Stimulated activated CD4-positive, alpha-beta T cell treated with anti-CD3 and anti-CD28 coated beads, Interleukin-12 subunit alpha, Interleukin-12 subunit beta, amount 100 ng/mL, for 4 hours (primary cell): ENCODE measurements around the gene LY86.

Experiments
- DNase-seq: peaks from one replicate; pipeline ENCODE4 v3.0.0-alpha.2; 2020

LY86 gene

DNA sequence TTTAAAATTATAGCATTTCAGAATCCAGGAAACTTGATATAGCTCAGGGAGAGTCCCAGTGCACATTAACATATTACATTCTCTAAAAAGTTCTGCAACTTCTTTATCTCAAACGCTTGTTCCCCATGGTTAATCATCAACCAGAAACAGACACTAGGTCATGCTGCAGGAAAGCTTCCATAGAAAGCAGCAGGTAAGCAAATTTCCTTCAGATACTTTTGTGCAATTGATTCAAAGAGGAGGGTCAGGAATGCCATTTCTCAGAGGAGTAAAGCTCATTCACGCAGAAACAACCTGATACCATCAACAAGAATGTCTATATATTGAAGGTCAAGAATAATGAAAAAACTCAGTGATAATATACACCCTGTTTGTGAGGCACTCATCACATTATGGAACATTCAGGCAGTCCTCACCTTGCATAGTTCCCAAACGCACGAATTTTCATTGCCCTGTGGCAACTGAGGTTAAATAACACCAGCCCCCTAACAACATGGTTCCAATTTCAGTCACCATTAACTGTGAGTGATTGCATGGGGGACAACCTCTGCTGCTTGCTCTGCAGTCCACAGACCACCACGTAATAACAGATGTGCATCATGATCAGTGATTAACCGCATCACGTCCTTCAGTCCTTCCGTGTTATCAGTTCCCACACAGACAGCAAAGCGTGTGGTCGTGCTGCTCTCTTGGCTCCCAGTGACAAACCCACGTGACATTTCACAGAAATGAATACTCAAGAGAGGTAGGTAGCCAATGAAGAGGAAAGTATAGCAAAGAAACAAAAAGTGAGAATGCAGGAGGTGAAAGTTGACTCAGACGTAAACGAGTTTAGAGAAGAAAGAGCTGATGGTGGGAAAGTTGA lies 95.7 kb downstream of the LY86 start:
- no peak for DNase-seq

DNA sequence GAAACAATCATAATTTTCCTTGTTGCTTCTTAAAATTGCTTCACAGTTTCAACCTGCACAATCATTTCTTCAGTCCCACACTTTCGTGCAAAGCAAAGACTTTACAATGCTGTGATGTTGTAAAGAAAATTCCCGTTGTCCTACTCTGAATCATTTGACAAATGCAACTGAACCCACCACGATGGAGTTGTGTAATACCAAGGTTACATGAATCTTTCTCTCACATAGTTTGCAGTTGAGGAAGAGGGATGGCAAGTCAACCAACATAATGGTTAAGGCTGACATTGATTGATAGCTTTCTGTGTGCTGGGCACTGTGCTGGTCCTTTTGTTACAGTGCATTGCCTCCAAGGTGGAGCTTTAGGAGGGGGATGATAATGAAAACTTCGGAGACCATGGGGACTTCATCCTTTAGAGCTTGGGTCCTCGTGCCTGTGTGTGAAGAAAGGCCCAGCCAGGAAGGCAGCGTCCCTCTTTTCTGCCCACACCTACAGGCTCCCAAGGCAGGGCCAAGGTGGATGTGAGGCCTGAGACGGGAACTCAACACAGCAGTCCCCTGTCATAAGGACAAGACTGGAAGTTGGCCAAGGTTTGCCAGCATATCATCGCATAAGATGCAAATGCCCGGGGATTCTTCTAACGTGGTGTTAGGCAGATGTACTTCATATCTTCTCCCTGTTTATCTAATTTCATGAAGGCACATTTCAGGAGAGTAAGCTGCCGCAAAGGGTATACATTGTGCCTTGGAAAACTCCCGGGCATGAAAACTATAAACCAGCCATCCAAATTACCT lies 96.9 kb downstream of the LY86 start:
- DNase-seq = no peak

DNA sequence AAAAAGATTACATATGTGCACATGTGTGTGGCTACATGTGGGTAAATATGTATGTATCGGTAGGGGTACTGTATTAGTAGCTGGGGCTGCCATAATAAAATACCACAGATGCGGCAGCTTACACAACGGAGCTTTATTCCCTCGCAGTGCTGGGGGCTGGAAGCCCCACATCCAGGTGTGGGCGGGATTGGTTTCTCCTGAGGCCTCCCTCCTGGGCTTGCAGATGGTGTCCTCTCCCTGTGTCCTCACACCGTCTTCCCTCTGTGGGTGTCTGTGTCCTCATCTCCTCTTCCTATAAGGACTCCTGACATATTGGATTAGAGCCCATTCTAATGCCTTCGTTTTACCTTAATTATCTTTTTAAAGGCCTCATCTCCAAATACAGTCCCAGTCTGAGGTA lies 97.7 kb downstream of the LY86 start:
- DNase-seq = no peak

DNA sequence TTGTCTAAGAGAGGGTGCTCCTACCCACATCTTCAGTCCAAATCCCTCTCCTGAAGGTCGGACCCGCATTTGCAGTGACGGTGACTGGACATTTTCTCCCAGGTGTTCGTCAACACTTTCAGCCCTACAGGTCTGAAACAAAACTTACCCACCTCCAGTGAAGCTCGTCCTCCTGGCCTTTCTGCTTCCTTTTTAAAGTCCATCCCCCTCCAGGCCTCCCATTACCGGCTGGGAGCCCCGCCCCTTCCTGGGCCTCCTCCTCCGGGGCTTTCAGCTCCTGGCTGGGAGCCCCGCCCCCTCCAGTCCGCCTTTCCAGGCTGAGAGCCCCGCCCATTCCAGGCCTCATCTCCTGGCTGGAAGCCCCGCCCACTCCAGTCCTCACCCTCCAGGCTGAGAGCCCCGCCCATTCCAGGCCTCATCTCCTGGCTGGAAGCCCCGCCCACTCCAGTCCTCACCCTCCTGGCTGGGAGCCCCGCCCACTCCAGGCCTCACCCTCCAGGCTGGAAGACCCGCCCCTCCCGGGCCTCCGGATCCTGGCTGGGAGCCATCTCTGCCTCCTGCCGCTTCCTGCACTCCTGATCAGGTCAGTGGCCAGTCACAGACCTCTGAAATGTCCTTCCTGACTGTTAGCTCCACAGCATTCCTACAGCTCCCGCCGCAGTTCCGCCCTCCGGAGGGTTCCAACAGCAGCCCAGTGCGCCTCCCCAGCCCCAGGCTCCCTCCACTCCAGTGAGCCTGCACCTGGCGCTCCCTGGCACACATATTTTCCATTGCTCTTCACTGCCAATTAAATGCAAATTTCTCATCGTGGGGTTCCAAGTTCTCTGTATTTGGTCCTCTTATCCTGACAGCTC lies 98.5 kb downstream of the LY86 start:
- DNase-seq = no peak

DNA sequence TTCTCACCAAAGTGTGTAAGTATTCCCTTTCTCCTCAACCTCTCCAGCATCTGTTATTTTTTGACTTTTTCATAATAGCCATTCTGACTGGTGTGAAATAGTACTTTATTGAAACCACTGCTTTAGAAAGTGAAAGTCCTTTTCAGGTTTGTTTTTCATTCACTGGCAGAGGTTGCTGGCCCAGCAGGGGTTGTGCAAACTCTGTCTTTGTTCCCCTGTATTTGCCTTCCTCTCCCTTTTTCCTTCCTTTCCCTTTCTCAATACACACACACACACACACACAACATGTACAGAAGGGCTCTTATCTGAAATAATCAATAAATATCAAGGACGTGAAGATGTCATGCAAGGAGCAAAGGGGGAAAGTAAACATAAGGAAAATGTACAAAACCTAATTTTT lies 99.8 kb downstream of the LY86 start:
- no peak for DNase-seq

DNA sequence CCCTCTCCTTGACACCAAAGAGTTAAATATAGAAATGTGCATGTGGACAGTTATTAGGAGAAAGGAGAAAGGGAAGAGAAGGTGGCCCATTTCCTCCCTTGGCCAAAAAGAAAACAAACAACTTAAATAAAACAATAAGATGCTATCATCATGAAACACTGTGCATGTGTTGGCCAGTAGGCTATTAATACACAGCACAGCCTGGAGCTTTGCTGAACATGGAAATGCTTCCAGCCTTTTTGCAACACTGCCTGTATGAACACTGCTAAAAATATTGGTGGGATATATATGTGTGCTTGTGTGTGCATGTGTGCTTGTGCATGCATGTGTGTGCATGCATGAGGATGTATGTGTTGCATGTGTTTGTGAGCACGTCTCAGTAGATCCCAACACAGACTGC lies 100.4 kb downstream of the LY86 start:
- DNase-seq = no peak

DNA sequence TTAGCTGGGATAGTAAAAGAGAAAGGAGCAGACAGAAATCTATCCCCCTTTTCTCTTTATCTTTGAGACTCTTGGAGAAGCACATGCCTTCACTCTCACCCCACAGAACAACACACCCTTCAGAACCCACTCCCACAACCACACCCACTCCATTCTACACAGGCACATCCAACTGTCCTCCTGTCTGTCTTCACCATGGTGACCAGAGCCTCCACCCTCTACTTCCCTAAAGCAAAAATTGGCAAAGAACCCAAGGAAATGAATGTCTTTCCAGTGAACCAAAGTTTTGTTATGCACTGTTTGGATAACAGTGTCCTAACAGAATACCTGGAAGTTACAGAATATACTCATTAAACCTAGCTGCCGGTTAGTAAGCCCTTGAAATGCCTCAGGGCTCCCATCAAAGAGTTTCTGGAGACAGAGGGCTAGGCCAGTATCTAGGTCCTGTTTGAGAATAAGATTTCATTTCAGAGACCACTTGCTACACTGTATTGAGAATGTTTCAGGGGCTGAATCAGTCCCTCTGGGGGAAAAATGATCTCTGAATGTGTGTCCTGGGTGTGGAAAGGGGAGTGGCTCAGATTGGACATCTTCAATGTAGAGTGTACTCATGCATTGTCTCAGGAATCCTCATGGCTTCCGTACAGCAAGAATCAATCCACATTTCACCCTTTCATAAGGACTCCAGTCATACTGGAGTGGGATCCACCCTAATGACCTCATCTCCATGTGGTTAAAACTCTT lies 101.1 kb downstream of the LY86 start:
- no peak for DNase-seq

DNA sequence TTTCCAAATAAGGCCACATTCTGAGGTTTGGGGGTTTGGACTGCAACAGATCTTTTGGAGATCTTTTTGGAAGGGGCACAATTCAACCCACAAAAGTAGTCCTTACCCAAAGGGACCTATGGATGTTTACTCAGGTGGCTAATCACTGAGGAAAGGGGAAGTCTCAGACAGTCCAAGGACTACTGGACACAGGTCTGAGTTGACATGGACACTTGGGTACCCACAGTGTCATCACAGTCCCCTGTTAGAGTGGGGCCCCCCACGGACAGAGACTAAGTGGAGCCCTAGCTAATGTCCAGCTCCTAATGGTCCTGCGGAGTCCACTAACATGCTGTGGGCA lies 101.6 kb downstream of the LY86 start:
- DNase-seq = no peak

DNA sequence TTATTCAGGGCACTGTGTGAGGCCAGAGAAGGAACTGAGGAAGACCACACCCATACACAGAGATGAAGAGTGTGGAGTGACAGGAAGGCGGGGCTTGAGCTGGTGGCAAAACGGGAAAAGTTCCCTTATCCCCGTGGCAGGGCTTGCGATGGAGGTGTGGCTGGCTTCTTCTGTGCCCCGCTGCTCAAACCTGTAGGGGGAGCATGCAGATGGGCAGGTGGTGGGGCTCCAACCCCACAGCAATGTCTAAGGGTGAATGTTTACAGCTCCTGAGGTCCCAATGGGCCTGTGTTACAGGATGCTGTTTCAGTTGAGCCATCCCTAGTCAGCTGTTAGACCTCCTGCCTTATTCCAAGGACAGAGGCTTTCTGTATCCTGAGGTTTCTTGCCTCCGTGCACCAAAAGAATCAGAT lies 105.9 kb downstream of the LY86 start:
- no peak for DNase-seq

DNA sequence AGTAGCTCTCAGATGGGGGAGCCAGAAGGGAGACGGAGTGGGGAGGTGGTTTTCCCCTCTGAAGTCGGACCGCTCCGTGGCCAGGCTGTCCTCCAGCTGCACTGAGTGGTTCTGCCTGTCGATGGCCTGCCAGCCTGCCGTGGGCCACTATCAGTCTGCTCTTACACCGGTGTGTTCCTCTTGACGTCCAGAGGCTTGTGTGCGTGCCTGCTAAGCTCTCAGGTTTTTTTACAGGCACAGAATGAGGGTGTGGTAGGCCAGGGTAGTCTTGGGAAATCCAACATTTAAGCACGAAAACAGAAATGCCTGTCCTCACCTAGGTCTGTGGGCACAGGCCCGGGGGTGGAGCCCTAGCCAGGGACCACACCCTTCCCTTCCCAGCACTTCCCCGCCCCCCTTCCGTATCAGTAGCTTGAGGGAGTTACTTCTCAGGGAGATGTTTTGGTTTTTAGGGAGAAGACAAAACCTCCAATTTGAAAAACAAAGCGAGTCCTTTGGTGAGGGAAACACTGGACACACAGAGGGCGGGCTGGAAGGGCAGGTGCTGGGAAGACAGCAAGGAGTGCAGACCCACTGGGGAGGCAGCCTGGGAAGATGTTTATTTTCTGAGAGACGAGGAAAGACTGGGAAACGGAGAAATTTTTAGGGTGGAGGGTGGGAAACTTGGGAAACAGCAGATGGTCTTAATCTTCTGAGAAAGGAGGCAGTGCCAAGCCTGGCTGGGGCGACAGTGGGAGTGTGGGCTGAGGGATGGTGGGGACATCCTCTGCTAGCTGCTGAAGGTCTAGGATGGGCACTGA lies 106.5 kb downstream of the LY86 start:
- DNase-seq = no peak

DNA sequence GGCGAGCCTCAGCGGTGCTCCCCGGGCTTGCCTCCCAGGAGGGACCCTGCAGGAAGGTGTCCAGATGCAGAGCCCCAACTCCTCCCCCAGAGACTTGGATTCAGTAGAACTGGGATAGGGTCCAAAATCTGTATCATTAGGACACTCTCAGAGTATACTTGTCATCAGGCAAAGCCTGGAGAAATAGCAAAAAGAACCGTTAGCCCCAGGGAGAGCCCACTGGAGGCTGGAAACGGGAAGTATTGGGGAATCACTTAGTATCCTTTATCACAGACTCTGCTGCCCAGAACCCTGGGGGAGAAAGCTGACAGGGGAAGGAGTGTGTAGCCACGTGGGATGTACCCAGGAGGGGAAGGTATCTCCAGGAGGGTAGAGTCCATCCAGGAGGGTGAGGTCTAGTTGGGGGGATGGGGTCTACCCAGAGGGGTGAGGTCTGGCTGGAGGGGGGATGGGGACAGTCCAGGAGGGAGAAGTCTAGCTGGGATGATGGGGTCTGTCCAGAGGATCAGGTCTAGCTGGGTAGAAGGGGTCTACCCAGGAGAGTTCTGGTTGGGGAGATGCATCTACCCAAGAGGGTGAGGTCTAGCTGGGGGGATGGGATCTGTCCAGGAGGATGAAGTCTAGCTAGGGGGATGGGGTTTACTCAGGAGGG lies 107.2 kb downstream of the LY86 start:
- no peak for DNase-seq

DNA sequence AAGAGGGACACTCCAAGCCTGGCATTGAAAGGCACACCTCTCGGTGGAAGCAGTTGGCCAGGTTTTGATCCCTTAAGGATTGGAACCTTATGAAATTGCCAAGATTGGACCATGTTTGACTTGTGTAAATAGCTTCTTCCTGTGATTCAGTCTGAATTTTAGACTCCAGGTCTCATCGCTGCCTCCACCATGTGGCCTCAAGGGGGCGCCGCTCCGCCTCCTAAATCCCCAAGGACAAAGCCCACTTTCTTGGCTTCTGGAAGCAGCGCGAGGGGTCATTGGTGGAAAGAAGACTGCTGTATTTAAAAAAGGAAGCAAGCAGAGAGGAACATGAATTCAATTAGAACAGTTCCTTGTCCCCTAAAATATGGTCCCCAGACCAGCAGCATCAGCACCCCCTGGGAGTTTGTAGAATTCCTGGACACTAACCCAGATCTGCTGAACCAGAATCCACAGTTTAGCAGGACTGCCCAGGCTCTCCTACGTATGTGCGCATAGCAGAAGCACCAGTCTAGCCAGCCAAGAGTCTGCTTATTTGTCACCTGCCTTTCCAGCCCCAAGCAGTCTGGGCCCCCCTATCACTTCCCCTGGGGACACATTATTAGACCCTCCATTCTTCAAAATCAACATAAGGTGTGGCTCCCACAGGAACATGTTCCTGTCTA lies 108.5 kb downstream of the LY86 start:
- DNase-seq = peak; percentile 24

DNA sequence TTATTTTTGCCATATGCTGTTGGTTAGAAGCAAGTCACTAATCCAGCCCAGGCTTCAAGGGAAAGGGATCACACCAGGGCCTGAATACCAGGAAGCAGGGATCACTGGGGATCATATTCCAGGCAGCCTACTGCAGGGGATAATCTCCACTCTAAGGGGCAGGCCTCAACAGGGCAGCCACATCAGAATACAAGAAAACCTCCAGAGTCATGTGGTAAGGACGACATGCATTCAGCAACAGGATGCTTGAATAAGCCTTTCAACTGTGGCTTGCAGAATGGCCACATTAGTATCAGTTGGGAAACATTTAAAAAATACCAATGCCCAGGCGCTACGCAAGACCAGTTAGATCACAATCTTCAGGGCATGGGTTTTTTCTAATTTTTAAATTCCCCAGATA lies 109.1 kb downstream of the LY86 start:
- DNase-seq = no peak

DNA sequence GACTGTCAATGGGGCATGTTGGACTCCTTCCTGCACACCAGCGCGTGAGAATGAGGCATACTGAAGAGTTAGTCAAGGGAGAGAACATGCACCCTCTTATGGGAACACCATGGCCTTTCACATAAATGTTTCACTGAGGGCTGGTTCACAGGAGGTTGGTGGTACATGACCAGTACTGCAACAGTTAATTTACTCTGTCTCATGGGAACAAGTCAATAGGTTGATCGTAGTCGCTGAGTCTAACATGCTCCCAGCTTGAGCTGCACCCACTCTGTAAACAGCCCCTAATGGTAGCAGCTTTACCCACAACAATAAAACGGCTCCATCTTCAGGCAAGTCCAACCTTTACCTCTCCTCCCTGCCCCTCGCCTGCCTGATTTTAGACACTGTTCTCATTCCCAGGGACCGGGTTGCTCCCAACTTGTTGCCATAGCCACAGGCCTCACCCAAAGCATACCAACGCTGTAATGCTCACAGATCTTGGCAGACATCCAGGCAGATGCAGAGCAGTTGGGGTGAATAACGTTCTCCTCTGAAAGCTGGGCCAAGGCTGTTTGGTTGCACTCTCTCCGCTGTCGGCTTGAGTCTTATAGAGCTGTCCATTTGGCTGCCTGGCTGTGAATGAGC lies 111.3 kb downstream of the LY86 start:
- no peak for DNase-seq

DNA sequence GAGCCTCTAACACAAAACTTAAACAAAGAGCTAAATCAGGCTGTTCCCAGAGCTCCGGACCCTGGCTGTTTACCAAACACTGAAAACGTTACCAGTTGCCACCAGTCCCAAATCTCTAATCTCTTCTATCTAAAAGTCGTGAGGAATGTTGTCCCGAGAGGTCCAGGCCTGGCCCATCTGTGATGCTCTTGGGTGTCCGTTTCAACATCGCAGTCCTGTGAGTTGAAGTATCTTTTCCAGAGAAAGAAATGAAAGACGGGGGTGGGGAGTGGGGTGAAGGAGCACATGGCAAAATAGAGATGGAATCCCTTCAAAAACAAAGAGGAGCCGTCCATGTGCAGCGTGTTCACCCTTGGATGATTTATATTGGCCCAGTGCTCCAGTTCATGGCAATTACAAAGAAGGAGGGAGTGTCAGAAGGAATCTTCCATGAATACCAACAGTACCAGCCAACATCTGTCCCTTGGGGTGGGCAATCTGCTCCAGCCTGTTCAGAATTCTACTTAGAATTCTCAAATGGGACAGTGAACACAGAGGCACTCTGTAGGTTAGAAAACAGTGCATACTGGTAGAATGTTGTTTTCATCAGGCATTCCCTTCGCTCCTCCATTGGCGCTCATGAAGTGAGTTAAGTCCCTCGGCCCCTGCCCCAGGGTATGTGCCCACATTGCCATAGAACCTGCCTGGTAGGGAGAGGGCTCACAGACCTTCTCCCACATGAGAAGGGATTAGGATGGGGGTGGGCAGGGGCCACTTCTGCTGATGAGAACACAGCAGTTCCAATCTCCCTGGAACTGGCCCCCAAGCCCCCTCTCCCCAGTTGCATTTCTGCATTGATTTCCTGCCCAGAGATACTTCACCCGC lies 112.1 kb downstream of the LY86 start:
- no peak for DNase-seq

DNA sequence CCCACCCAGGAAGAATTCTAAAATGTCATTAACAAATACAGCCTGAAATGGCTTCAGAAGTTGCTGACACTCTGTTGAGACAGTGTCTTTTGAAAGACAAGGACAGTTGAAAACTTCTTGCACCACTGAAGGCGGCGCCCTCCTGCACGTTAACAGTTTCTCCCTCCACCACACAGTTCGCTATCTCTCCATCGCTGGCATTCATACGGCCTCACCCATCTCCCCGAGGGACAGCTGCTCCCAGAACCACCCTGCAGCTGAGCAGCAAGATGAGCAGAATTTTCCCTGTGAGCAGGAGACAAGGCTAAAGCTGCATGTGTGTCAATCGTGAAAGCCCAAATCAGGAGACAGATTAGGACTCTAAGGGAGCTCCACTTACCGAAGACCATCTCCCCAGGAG lies 113.3 kb downstream of the LY86 start:
- DNase-seq = no peak

DNA sequence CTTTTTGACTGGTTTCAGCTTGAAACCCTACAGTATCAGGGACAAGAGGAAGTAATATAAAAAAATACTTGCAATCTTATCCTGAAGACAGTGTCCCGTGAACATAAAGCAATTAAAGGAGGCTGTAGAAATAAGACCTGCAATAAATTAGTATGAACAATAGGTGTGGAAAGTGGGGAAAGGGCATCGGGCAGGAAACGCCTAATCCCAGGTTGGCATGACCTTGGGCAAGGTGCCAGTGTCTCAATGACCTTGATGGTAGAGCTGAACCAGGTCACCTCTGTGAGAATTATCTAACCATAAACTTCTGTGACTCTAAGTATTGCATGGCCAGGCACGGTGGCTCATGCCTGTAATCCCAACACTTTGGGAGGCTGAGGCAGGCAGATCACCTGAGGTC lies 115.2 kb downstream of the LY86 start:
- no peak for DNase-seq
